ENCODE measurements around the gene SLC1A5.
"Not testable (repeated sequence)": the region's sequence is repeated elsewhere in the genome, so short reads cannot be mapped to it uniquely, and the experiment has no call there.

The SLC1A5 gene

DNA sequence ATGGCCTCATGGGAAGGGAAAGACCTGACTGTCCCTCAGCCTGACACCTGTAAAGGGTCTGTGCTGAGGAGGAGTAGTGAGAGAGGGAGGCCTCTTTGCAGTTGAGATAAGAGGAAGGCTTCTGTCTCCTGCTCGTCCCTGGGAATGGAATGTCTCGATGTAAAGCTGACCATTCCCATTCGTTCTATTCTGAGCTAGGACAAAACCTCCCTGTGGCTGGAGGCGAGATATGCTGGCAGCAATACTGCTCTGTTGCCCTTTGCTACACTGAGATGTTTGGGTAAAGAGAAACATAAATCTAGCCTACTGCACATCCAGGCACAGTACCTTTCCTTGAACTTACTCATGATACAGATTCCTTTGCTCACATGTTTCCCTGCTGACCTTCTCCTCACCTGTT, 19.6 kb downstream of the SLC1A5 start:
- DNase-seq (ENCODE audit: low read depth): not testable (repeated sequence)

DNA sequence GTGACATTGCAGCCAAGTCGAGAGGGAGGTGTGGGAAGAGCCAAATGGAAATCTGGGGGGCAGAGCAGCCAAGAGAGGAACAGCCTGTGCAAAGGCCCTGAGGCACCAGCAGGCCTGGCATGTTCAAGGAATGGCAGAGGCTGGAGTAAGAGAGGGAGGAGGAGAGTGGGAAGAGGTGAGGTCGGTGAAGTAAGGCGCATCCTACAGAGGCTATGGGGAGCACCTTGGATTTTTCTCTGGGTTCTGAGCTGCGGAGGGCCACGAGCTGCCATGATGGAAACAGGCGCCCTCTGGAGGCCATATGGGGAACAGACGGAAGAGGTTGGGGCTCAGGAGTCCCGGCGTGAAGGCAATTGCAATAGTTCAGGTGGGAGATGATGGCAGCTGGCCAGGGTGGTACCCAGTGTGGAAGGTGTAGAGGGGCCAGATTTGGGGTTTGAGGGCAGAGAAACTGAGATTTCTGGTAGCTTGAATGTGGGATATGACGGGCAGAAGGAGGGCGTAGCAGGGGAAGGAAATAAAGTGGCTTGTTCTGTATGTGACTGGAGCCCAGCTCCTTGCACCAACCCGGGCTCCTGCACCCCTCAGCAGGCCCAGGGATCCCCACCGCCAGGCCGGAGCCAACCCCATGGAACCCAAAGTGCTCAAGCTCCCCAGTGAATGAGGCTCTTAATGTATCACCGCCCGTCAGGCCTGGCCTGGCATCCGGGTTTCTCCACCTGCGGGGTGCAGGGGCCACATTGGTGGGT, 21.7 kb downstream of the SLC1A5 start:
- no peak for DNase-seq (ENCODE audit: low read depth)

DNA sequence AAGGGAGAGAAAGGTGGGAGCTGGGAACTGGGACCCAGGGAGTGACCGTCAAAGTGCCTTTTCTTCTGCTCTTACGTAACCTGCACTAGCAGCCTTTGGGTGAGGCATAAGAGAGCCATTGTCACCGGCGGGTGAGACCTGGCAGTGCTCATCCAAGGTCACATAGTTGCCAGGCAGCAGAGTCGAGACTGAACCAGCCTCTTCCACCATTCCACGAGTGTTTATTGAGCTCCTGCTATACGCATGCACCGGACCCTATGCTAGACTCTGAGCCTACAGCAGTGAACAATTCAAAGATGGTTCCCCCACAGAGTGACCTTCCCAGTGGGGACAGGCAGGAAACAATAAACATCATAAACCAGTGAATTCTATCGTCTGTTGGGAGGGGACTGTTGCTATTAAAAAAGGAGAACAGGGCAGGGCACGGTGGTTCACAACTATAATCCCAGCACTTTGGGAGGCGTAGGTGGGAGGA, 23.5 kb downstream of the SLC1A5 start:
- DNase-seq (ENCODE audit: low read depth): no peak

DNA sequence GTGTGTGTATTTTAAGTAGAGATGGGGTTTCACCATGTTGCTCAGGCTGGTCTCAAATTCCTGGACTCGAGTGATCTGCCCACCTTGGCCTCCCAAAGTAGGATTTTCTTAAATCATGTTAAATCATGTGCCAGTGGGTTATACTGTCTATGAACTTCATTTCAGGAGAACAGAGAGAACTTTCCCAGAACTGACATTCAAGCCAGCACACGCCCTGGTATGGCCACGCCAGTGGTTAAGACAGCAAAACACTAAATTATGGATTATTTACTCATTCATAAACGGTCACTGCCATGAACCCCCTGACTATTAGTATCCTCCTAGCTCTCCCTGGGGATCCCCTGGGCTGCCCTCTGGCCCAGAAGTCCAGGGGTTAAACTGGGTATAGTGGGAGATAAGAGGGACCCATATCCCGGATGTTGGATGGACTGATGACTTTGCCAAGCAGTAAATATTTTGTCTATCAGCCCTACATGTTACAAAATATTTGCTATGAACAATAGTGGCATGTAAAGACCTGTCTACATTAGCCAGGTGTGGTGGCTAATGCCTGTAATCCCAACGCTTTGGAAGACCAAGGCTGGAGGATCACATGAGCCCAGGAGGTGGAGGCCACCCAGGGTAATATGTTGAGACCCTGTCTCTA, 26.0 kb downstream of the SLC1A5 start:
- DNase-seq (ENCODE audit: low read depth): no peak

DNA sequence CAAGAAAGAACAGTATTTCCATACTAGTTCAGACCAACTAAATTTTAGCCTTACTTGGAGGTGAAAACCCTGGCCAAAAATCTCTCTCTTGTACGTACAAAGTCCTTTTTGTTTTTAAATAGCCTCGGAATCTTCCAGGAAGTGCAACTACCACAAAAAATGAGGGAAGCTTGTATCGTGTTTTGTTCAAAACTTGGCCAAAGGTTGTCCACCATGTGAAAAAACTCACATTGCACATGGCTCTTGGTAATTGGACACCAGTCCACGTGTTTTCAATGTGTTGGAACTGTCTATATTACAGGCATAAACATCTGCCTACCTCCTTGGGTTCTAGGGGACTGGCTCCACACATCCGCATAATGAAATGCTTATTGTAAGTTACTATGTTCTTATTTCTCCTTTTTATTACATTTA, 27.0 kb downstream of the SLC1A5 start:
- DNase-seq (ENCODE audit: low read depth): no peak

DNA sequence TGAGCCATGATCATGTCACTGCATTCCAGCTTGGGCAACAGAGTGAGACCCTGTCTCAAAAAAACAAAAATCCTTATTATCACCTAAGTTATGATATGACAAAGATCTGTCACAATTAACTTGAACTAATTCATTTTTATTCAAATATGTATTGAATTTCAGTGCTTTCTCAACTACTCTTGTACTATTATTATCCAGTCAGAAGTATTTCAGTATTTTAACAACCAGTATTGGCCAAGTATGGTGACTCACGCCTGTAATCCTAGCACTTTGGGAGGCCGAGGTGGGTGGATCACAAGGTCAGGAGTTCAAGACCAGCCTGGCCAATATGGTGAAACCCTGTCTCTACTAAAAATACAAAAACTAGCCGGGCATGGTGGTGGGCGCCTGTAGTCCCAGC, 27.5 kb downstream of the SLC1A5 start:
- not testable (repeated sequence) for DNase-seq (ENCODE audit: low read depth)

DNA sequence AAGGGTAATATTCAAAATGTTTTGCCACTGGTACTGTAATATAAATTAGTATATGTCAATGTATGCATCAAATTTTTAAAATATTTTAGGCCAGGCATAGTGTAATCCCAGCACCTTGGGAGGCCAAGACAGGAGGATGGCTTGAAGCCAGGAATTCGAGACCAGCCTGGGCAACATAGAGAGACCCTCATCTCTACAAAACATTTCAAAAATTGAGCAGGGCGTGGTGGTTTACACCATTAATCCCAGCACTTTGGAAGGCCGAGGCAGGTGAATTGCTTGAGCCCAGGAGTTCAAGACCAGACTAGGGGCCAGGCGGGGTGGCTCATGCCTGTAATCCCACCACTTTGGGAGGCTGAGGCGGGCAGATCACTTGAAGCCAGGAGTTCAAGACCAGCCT, 28.0 kb downstream of the SLC1A5 start:
- no peak for DNase-seq (ENCODE audit: low read depth)

DNA sequence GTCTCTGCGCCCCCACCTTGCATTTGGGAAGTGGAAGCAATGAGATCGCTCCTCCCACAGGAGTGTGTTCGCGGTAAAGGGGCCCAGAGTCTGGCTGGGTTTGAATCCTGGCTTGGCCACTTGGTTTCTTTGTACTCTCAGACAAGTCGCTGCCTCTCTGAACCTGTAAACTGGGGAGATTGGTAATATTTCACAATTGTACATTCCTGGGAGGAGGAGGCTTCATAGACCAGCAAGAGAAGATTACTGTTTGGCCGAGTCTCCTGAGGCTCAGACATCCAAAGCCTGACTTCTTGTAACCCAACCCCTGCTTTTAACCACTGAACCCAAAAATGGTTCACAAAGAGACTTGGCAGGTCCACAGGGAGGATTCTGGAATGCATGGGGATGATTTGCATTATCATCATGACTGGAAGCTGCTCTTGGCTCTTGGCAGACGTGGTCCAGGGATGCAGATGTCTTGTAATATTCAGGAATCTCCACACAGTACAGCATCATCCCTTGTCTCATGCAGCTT, 28.5 kb downstream of the SLC1A5 start:
- no peak for DNase-seq (ENCODE audit: low read depth)

DNA sequence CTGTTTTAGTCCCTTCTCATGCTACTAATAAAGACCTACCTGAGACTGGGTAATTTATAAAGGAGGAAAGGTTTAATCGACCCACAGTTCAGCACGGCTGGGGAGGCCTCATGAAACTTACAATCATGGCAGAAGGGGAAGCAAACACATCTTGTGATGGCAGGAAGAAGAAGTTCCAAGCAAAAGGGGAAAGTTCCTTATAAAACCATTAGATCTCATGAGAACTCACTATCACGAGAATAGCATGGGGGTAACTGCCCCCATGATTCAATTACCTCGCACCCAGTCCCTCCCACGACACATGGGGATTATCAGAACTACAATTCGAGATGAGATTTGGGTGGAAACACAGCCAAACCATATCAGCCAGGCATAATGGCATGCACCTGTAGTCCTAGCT, 29.2 kb downstream of the SLC1A5 start:
- no peak for DNase-seq (ENCODE audit: low read depth)

DNA sequence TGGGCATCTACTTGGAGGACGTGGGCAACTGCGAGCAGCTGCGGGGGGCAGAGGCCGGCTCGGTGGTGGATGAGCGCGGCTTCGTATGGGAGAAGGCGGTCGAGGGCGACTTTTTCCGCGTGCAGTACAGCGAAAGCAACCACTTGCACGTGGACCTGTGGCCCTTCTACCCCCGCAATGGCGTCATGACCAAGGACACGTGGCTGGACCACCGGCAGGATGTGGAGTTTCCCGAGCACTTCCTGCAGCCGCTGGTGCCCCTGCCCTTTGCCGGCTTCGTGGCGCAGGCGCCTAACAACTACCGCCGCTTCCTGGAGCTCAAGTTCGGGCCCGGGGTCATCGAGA, 31.9 kb downstream of the SLC1A5 start:
- no peak for DNase-seq (ENCODE audit: low read depth)

DNA sequence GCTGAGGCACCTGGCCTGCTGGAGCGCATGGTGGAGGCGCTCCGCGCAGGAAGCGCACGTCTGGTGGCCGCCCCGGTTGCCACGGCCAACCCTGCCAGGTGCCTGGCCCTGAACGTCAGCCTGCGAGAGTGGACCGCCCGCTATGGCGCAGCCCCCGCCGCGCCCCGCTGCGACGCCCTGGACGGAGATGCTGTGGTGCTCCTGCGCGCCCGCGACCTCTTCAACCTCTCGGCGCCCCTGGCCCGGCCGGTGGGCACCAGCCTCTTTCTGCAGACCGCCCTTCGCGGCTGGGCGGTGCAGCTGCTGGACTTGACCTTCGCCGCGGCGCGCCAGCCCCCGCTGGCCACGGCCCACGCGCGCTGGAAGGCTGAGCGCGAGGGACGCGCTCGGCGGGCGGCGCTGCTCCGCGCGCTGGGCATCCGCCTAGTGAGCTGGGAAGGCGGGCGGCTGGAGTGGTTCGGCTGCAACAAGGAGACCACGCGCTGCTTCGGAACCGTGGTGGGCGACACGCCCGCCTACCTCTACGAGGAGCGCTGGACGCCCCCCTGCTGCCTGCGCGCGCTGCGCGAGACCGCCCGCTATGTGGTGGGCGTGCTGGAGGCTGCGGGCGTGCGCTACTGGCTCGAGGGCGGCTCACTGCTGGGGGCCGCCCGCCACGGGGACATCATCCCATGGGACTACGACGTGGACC, 32.4 kb downstream of the SLC1A5 start:
- DNase-seq (ENCODE audit: low read depth): no peak

DNA sequence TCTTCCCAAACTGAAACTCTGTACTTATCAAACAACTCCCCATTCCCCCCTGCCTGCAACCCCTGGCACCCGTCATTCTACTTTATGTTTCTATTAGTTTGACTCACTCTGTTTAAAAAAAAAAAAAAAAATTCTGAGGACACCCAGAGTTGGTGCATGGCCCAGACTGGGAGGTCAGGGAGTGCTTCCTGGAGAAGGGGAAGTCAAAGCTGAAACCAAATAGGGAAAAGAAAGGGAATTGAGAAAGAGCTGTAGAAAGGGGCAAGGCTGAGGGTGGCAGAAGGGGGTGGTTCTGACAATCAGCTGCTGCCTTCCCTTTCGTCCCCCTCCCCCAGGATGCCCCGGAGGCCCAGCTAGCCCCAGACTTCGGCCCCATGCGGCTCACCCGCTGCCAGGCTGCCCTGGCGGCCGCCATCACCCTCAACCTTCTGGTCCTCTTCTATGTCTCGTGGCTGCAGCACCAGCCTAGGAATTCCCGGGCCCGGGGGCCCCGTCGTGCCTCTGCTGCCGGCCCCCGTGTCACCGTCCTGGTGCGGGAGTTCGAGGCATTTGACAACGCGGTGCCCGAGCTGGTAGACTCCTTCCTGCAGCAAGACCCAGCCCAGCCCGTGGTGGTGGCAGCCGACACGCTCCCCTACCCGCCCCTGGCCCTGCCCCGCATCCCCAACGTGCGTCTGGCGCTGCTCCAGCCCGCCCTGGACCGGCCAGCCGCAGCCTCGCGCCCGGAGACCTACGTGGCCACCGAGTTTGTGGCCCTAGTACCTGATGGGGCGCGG, 33.1 kb downstream of the SLC1A5 start:
- no peak for DNase-seq (ENCODE audit: low read depth)

DNA sequence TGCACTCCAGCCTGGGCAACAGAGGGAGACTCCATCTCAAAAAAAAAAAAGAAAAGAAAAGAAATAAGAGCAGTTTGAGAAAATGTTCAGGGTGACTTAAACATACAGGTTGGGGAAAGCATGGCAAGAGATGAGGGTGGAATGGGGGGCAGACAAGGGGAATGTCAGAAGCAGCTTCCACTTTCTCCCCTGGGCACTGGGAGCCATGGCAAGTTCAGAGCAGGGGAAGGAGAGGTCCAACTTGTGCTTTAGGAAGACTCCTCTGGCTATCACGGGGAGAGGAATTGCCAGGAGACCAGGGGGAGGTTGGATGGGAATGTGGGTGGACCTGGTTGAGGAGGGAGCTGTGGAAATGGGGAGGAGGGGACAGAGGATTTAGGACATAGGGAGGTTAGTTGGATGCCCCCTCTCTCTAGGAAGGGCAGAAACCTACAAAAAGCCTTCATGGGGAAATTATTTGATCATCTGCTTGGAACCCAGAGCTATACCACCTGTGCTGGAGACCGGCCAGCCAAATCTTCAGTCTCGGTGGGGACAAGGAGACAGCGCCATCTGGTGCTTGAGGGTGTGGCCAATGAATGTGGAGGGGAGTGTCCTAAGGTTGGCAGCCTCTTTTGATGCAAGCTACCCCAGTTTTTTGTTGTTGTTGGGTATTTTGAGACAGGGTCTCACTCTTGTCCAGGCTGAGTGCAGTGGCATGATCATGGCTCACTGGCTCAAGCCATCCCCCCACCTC, 34.8 kb downstream of the SLC1A5 start:
- peak; percentile 39 for DNase-seq (ENCODE audit: low read depth)

DNA sequence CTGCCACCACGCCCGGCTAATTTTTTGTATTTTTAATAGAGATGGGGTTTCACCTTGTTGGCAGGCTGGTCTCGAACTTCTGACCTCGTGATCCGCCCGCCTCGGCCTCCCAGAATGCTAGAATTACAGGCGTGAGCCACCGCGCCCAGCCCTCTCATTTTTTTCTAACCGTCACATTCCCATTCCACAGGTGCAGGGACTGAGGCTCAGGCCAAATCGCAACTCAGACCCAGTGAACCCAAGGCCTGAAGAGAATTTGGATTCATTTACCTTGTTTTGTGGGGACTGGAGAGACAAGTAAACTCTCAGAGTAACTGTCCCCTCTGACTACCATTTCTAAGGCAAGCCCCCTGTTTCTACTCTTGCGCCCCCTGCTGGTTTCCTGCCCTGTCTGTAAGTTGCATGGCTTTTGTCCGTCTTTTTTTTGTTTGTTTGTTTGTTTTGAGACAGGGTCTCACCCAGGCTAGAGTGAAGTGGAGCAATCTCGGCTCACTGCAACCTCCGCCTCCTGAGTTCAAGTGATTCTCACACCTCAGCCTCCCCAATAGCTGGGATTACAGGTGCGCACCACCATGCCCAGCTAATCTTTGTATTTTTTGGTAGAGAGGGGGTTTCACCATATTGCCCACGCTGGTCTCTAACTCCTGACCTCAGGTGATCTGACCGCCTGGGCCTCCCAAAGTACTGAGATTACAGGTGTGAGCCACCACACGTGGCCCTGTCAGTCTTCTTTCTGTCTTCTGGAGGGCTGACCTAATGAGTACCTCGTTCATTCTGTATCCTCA, 39.9 kb downstream of the SLC1A5 start:
- peak; percentile 63 for DNase-seq (ENCODE audit: low read depth)

DNA sequence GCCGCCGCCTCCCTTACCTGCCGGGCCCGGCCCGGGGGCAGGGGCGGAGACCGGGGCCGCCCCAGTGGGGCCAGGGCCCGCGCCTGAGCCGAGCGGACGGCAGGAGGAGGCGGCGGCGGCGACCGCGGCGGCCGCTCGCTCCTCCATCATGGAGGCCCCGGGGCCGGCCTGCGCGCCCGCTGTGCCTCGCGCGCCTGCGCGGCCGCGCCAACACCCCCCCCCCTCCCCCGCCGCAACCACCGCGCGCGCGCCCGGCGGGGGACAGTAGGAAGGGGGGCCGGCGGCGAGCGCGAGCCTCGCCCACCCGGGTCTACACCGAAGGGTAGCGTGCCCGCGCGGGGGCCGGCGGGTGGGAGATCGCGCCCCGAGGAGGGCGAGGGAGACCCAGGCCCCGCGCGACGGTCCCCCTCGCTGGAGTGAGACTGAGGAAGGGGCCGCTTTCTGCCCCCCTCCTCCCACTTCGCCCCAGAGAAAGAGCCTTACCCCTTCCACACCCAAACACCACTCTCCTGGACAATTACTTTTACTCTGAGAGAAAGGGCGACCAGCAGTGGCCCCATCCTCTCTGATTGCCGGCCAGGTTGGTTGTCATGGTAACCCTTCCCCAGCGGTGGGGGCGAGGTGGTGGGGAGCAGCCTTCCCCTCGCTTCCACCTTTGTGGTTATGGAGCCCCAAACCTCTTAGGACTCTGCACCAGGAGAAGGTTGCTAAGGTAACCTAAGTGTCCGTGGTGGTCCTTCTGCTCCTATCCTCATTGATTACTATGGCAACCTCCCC, 41.9 kb downstream of the SLC1A5 start, which contains the start of gene STRN4:
TSS of gene STRN4 (minus strand) at position 170 of the 777 bp plus-strand sequence. CDS start at position 150, 20 bp downstream.
- DNase-seq (ENCODE audit: low read depth): peak; percentile 43

DNA sequence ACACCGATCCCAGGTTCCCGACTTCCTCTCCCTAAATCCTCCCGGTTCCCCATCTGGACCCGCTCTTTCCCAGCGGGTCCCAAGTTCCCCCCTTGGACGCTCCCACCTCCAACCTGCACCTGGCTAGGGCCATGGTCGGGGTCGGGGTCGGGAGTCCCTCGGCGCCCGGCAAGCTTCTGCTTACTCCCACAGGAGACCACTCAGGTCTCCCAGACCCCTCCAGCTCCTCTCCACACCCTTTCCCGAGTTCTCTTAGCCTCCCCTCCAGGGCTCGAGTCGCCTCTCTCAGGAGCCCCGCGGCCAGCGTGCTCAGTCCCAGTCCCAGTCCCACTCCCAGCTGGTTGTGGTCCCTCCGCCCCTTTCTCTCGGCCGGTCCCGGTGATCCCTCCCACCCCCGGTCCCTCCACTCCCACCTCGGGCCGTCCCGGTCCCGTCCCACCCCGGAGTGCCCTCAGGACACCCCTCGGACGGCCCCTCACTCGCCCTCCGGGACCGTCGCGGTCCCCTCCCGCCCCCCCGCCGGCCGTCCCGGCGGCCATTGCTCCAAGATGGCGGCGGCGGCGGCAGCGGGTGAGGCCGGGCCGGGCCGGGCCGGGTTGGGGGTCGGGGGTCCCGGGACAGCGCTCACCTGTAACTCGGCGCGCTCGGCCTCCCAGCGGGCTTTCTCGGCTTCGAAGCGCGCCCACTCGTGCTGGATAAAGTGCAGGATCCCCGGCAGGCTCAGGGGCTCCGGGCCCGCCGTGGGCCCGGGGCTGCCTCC, 42.7 kb downstream of the SLC1A5 start, which contains the start of gene FKRP:
TSS of gene FKRP (plus strand) at position 537 of the 760 bp plus-strand sequence. CDS start 9,394 bp downstream, outside the sequence.
- peak; percentile 19 for DNase-seq (ENCODE audit: low read depth)

DNA sequence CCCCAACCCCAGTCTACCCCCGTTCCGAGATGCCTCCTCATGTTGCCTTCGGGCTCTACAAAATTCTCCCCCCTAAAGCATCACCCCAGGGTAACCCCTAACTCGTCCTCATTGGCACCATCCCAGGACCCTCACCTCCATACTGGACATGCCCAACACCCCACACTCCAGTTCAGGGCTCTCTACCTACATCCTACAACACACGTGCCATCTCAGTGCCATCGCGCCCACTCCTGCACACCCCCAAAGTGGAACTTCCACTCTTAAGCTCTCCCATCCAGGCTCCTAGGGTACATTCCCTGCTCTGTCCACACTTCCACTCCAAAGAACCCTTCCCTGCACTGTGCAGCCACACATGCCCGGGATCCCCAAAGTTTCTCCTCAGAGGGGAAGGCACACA, 43.4 kb downstream of the SLC1A5 start:
- no peak for DNase-seq (ENCODE audit: low read depth)

DNA sequence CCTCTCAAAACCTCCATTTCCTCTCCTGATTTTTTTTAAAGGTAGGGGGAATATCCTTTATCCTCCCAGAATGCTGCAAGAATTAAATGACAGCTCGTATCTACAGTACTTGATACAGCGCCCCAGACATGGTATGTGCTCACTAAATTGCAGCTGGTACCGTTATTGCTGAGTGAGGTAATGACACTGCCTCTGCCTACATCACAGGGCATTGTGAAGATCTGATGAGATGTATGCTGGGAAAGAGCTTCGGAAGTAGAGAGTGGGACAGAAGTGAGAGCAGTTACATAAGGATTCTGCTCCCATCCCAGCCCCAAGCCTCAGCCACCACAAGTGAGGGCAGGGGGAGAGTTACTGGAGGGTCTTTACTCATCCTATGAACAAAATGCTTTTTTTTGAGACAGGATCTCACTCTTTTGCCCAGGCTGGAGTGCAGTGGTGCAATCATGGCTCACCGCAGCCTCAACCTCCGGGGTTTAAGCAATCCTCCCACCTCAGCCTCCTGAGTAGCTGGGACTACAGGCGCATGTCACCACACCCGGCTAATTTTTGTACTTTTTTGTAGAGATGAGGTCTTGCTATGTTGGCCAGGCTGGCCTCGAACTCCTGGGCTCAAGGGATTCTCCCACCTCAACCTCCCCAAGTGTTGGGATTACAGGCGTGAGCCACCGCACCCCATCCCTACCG, 44.2 kb downstream of the SLC1A5 start:
- DNase-seq (ENCODE audit: low read depth): no peak
